ENCODE data around the gene LRRC4B. TPM values are rescaled to one million over a fixed set of nuclear protein-coding genes. Genes with fewer than 3 reads are reported as not detected.

Gene LRRC4B
- polyA plus RNA-seq, 1 of the 3 experiments (the other 2 are of a cell fraction) = 6.9 TPM

GRCh38 chr19:50510121-50510670 is 58.0 kb downstream of the LRRC4B start (continued):
- no peak for TF ChIP-seq ZBTB33 (IDR thresholded peaks at IDR 0.05; ENCODE audit: borderline replicate concordance, low read depth)
- TF ChIP-seq USF2 (IDR thresholded peaks at IDR 0.05; ENCODE audit: borderline replicate concordance, low read depth, low read length) = no peak
- TF ChIP-seq SMC3 (IDR thresholded peaks at IDR 0.05; ENCODE audit: low read depth, low read length) = no peak
- no peak for TF ChIP-seq POLR2AphosphoS5 (IDR thresholded peaks at IDR 0.05; ENCODE audit: low read depth, low read length)
- TF ChIP-seq CHD2 (IDR thresholded peaks at IDR 0.05; ENCODE audit: low read length, partially characterized antibody) = no peak

- Histone ChIP-seq H4K20me1 (ENCODE audit: insufficient read depth) (no peaks in the 10 kb centered on the region), H2AFZ (ENCODE audit: low read depth) (no peak overlapping the region), H3K79me2 (ENCODE audit: insufficient read depth) (peaks cover 14% of the 10 kb centered on the region; the same call in 1 of the 2 replicates), H3K27me3 (ENCODE audit: insufficient read depth) (no peaks in the 10 kb centered on the region), H3K27ac (ENCODE audit: low read depth in 2 of 2, low read length in 1 of 2) (no peak overlapping the region), H3K4me1 (ENCODE audit: control insufficient read depth in 1 of 2, insufficient read depth in 2 of 2, low read depth in 1 of 2, low read length in 1 of 2) (peaks cover 0 to 30% of the 10 kb centered on the region in 2 experiments; a peak in 1 of 4 replicates), H3F3A (replicated peaks; ENCODE audit: insufficient read depth) (no peaks in the 10 kb centered on the region), H3K4me3 (ENCODE audit: low read depth in 2 of 2, low read length in 1 of 2) (no peak overlapping the region), H3K36me3 (replicated peaks in 1 of 2; ENCODE audit: control insufficient read depth in 1 of 2, insufficient read depth in 2 of 2, low read length in 1 of 2) (no peaks in the 10 kb centered on the region), H3K9me2 (no peaks in the 10 kb centered on the region), H3K9me3 (no peaks in the 10 kb centered on the region), H3K4me2 (no peak overlapping the region), H3K9ac (no peak overlapping the region)
- no peak for DNase-seq
- TF ChIP-seq JUND (IDR thresholded peaks at IDR 0.05) = no peak
- TF ChIP-seq ZBTB33 (IDR thresholded peaks at IDR 0.05; ENCODE audit: borderline replicate concordance, low read depth) = no peak
- no peak for TF ChIP-seq RCOR1 (IDR thresholded peaks at IDR 0.05; ENCODE audit: low read length)
- no peak for TF ChIP-seq FOXM1 (IDR thresholded peaks at IDR 0.05; ENCODE audit: low read depth)
- no peak for TF ChIP-seq MXI1 (IDR thresholded peaks at IDR 0.05; ENCODE audit: low read depth, low read length)
- TF ChIP-seq NFIC (IDR thresholded peaks at IDR 0.05; ENCODE audit: borderline replicate concordance) = no peak
- no peak for TF ChIP-seq MEF2A (IDR thresholded peaks at IDR 0.05; ENCODE audit: borderline replicate concordance, low read depth)
- TF ChIP-seq GABPA (IDR thresholded peaks at IDR 0.05; ENCODE audit: low read depth) = no peak
- TF ChIP-seq MAX (IDR thresholded peaks at IDR 0.05; ENCODE audit: low read depth) = no peak
- TF ChIP-seq TAF1 (IDR thresholded peaks at IDR 0.05; ENCODE audit: borderline replicate concordance, low read depth, low read length) = no peak
- TF ChIP-seq TEAD4 (IDR thresholded peaks at IDR 0.05; ENCODE audit: borderline replicate concordance, insufficient read depth) = no peak
- TF ChIP-seq SMC3 (IDR thresholded peaks at IDR 0.05; ENCODE audit: low read depth, low read length) = no peak
- TF ChIP-seq EZH2phosphoT487 (IDR thresholded peaks at IDR 0.05; ENCODE audit: borderline replicate concordance, low read depth) = no peak
- POLR2A ChIA-PET = interaction anchor here (1.0 kb wide), 1 partner anchor 18 kb away, joined by 4 read pairs; no protein-coding TSS in a partner anchor
- 86% methylated on average over 11 of the region's 11 CpGs for WGBS (ENCODE audit: low lambda C conversion rate)
- CTCF ChIA-PET = interaction anchor here (0.8 to 6.1 kb wide), 4 partner anchors 9 to 181 kb away, joined by 3 to 54 read pairs (median 7); partner anchors contain the start of gene KCNC3
Measured at GRCh38 chr19:50509366-50509765, 58.9 kb downstream of the LRRC4B start.

All from SK-N-SH (cell line).